Activated CD4-positive, alpha-beta T cell treated with anti-CD3 and anti-CD28 coated beads, Interleukin-2, amount 10 ng/mL, durations not matched to agents 24 days and 14 days (primary cell): ENCODE measurements around the gene STK17B. TPM values are rescaled to one million over a fixed set of nuclear protein-coding genes. Genes with fewer than 3 reads are reported as not detected.
"Not testable (repeated sequence)": the region's sequence is repeated elsewhere in the genome, so short reads cannot be mapped to it uniquely, and the experiment has no call there.

ENCODE experiments used
- DNase-seq: peaks from one replicate; pipeline ENCODE4 v3.0.0; 2022
- H3K27ac Mint-ChIP-seq: one replicate; pipeline ENCODE4 v1.8.0; 2022; ENCODE audit warnings: mild to moderate bottlenecking, mixed read lengths
- H3K27me3 Mint-ChIP-seq: one replicate; pipeline ENCODE4 v1.8.0; 2022; ENCODE audit warnings: mixed read lengths
- H3K36me3 Mint-ChIP-seq: one replicate; pipeline ENCODE4 v1.8.0; 2022; ENCODE audit warnings: low read depth, mild to moderate bottlenecking, mixed read lengths
- H3K4me1 Mint-ChIP-seq: one replicate; pipeline ENCODE4 v1.8.0; 2021; ENCODE audit warnings: mixed read lengths
- H3K4me3 Mint-ChIP-seq: one replicate; pipeline ENCODE4 v1.8.0; 2022; ENCODE audit warnings: mild to moderate bottlenecking, moderate library complexity, mixed read lengths
- H3K9me3 Mint-ChIP-seq: one replicate; pipeline ENCODE4 v1.8.0; 2021; ENCODE audit warnings: mixed read lengths
- intact Hi-C: fragments of 100-400 bp; cut with micrococcal nuclease; formaldehyde crosslinking; loops from one replicate; pipeline ENCODE4 v1.15.1; 2023
- total RNA-seq: library from RNA; stranded (reverse); gene quantifications from 2 replicates; pipeline ENCODE4 v1.2.3, GENCODE V29; 2022

STK17B gene
- total RNA-seq, 1 donor from 2014 or later = 131 TPM

DNA sequence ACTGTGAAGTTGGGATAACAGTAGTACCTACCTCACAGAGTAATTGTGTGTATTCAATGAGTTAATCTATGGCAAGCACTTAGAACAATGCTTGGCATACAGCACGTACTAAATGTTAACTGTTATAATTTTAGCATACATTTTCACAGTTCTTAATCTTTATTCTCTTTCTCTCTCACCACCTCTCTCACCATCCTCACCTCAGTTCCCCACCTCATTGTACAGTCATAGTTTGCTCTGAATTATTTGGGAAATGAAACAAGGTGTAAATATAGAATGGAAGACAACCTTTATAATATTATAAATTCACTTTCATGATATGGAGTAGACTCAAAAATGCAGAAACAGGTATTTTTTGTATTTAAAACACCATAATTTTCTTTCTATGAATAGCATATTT lies 62.8 kb downstream of the STK17B start:
- peaks cover 14% of the 10 kb centered on the region for H3K4me1 Mint-ChIP-seq
- intact Hi-C loops = no loop called here
- H3K27ac Mint-ChIP-seq = no peak overlapping the region
- no peak overlapping the region for H3K4me3 Mint-ChIP-seq
- no peaks in the 10 kb centered on the region for H3K9me3 Mint-ChIP-seq
- no peak for DNase-seq
- H3K36me3 Mint-ChIP-seq = no peaks in the 10 kb centered on the region
- no peaks in the 10 kb centered on the region for H3K27me3 Mint-ChIP-seq

- Mint-ChIP-seq H3K27me3 (no peaks in the 10 kb centered on the region), H3K27ac (no peak overlapping the region), H3K9me3 (peaks cover 5% of the 10 kb centered on the region), H3K4me3 (no peak overlapping the region), H3K4me1 (peaks cover 14% of the 10 kb centered on the region), H3K36me3 (no peaks in the 10 kb centered on the region)
- intact Hi-C loops = no loop called here
- no peak for DNase-seq
Measured at GRCh38 chr2:196105951-196106350, 65.4 kb downstream of the STK17B start.

GRCh38 chr2:196104066-196104465 lies 67.3 kb downstream of the STK17B start:
- DNase-seq = no peak
- intact Hi-C loops = no loop called here
- H3K4me3 Mint-ChIP-seq = no peak overlapping the region
- H3K4me1 Mint-ChIP-seq = peaks cover 17% of the 10 kb centered on the region
- H3K27ac Mint-ChIP-seq = no peak overlapping the region
- H3K27me3 Mint-ChIP-seq = no peaks in the 10 kb centered on the region
- H3K36me3 Mint-ChIP-seq = no peaks in the 10 kb centered on the region
- peaks cover 6% of the 10 kb centered on the region for H3K9me3 Mint-ChIP-seq

DNA sequence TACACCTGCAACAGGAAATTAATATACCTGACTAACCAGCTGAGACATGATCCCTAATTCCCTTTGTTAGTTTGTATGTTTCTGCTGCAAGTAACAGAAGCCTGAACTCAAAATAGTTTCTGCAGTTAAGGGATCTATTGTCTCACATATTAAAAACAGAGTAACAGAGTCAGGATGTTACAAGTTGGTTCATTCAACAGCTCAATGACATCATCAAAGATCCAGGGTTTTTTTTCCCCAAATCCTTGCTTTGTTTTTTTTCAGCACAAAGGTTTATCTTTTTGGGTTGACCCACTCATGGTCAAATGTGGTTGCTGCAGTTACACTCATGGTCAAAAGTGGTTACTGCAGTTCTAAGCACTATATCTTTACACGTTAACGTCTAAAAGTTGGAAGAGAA lies 67.8 kb downstream of the STK17B start:
- Mint-ChIP-seq H3K4me3 (no peak overlapping the region), H3K9me3 (peaks cover 11% of the 10 kb centered on the region), H3K4me1 (peaks cover 17% of the 10 kb centered on the region), H3K27ac (no peak overlapping the region), H3K36me3 (no peaks in the 10 kb centered on the region), H3K27me3 (no peaks in the 10 kb centered on the region)
- DNase-seq = no peak
- intact Hi-C loops = no loop called here

GRCh38 chr2:196101325-196101991 lies 69.9 kb downstream of the STK17B start:
- Mint-ChIP-seq H3K4me1 (peaks cover 17% of the 10 kb centered on the region), H3K27me3 (no peaks in the 10 kb centered on the region), H3K27ac (peak overlapping the region; percentile 55), H3K36me3 (no peaks in the 10 kb centered on the region), H3K9me3 (peaks cover 12% of the 10 kb centered on the region), H3K4me3 (no peak overlapping the region)
- no peak for DNase-seq
- intact Hi-C loops = no loop called here

- Mint-ChIP-seq H3K27me3 (no peaks in the 10 kb centered on the region), H3K27ac (no peak overlapping the region), H3K36me3 (no peaks in the 10 kb centered on the region), H3K4me3 (no peak overlapping the region), H3K9me3 (peaks cover 12% of the 10 kb centered on the region), H3K4me1 (peaks cover 12% of the 10 kb centered on the region)
- intact Hi-C loops = no loop called here
- DNase-seq = no peak
Measured at GRCh38 chr2:196099916-196100315, 71.5 kb downstream of the STK17B start.

- no peak for DNase-seq
- Mint-ChIP-seq H3K4me3 (no peak overlapping the region), H3K9me3 (peaks cover 25% of the 10 kb centered on the region), H3K36me3 (peaks cover 4% of the 10 kb centered on the region), H3K27ac (no peak overlapping the region), H3K4me1 (peaks cover 12% of the 10 kb centered on the region), H3K27me3 (no peaks in the 10 kb centered on the region)
- intact Hi-C loops = no loop called here
Measured at GRCh38 chr2:196097864-196098660, 73.3 kb downstream of the STK17B start.

GRCh38 chr2:196096982-196097745 lies 74.2 kb downstream of the STK17B start:
- peaks cover 24% of the 10 kb centered on the region for H3K9me3 Mint-ChIP-seq
- no peaks in the 10 kb centered on the region for H3K27me3 Mint-ChIP-seq
- intact Hi-C loops = no loop called here
- peaks cover 8% of the 10 kb centered on the region for H3K36me3 Mint-ChIP-seq
- no peak for DNase-seq
- no peak overlapping the region for H3K4me3 Mint-ChIP-seq
- H3K27ac Mint-ChIP-seq = no peak overlapping the region
- peaks cover 12% of the 10 kb centered on the region for H3K4me1 Mint-ChIP-seq

GRCh38 chr2:196096264-196096663 lies 75.1 kb downstream of the STK17B start:
- Mint-ChIP-seq H3K27ac (no peak overlapping the region), H3K9me3 (peaks cover 24% of the 10 kb centered on the region), H3K27me3 (no peaks in the 10 kb centered on the region), H3K4me1 (peaks cover 6% of the 10 kb centered on the region), H3K36me3 (peaks cover 9% of the 10 kb centered on the region), H3K4me3 (no peak overlapping the region)
- intact Hi-C loops = no loop called here
- no peak for DNase-seq

GRCh38 chr2:196089448-196089847 lies 81.9 kb downstream of the STK17B start:
- peaks cover 17% of the 10 kb centered on the region for H3K36me3 Mint-ChIP-seq
- H3K27me3 Mint-ChIP-seq, H3K27ac Mint-ChIP-seq, intact Hi-C loops, H3K4me3 Mint-ChIP-seq: not testable (repeated sequence)
- peaks cover 30% of the 10 kb centered on the region for H3K9me3 Mint-ChIP-seq
- H3K4me1 Mint-ChIP-seq = peaks cover 12% of the 10 kb centered on the region
- DNase-seq = peak; percentile 77

DNA sequence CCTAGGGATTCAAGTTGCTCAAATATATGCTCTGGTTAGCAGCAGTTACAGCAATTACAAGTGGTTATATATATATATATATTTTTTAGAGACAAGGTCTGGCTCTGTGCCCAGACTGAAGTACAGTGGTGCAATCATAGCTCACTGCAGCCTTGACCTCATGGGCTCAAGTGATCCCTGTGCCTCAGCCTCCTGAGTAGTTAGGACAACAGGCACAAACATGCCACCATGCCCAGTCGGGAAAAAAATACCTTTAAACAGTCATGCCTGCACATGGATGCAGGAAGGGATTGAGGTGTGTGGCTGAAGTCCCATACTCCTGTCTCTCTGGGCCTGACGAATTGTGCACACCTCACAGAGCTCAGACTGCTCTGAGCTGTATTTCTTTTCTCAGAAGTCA lies 83.2 kb downstream of the STK17B start:
- Mint-ChIP-seq H3K27ac (no peak overlapping the region), H3K4me3 (no peak overlapping the region), H3K36me3 (peaks cover 15% of the 10 kb centered on the region), H3K4me1 (peaks cover 12% of the 10 kb centered on the region), H3K9me3 (peaks cover 23% of the 10 kb centered on the region), H3K27me3 (no peaks in the 10 kb centered on the region)
- intact Hi-C loops = no loop called here
- DNase-seq = no peak

- intact Hi-C loops = no loop called here
- no peaks in the 10 kb centered on the region for H3K27me3 Mint-ChIP-seq
- H3K36me3 Mint-ChIP-seq = peaks cover 21% of the 10 kb centered on the region
- peaks cover 34% of the 10 kb centered on the region for H3K9me3 Mint-ChIP-seq
- peaks cover 15% of the 10 kb centered on the region for H3K4me1 Mint-ChIP-seq
- peak overlapping the region; percentile 16 for H3K27ac Mint-ChIP-seq
- peak; percentile 64 for DNase-seq
- H3K4me3 Mint-ChIP-seq = peak overlapping the region; percentile 20
Measured at GRCh38 chr2:196086517-196087368, 84.6 kb downstream of the STK17B start.

GRCh38 chr2:196083601-196084000 lies 87.8 kb downstream of the STK17B start:
- Mint-ChIP-seq H3K36me3 (peaks cover 19% of the 10 kb centered on the region), H3K27me3 (no peaks in the 10 kb centered on the region), H3K9me3 (peaks cover 28% of the 10 kb centered on the region), H3K4me3 (no peak overlapping the region), H3K27ac (no peak overlapping the region), H3K4me1 (peaks cover 20% of the 10 kb centered on the region)
- intact Hi-C loops = no loop called here
- DNase-seq = no peak
